Measurements from ENCODE around the gene NCOR1.

NCOR1 gene

DNA sequence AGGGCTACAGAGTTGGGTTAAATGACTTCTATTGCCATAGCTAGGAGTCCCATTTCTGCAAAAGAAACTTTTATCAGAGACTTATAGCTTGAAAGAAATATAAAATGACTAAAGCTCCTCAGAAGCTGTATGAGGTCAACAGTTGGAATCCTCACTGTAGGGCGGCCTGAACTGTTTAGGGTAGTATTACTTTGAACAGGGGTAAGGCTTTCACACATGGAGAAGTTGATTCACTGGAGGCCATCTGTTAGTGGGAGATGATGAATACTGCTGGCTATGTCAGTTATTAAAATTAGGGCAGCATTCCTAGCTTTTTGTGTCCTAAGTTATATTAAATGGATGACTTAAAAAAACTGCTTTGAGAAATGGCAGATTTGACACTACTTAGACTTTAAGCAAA is 209.7 kb downstream of the NCOR1 start:
- TF ChIP-seq TCF12 (IDR thresholded peaks at IDR 0.05; ENCODE audit: low read depth): no peak
- no peak for TF ChIP-seq EP300 (IDR thresholded peaks at IDR 0.05; ENCODE audit: borderline replicate concordance)
- no peak for TF ChIP-seq TEAD4 (IDR thresholded peaks at IDR 0.05)
- TF ChIP-seq EGR1 (IDR thresholded peaks at IDR 0.05): no peak
- no peak for TF ChIP-seq CREB1 (IDR thresholded peaks at IDR 0.05; ENCODE audit: low read depth)
- TF ChIP-seq, protein P1, sequence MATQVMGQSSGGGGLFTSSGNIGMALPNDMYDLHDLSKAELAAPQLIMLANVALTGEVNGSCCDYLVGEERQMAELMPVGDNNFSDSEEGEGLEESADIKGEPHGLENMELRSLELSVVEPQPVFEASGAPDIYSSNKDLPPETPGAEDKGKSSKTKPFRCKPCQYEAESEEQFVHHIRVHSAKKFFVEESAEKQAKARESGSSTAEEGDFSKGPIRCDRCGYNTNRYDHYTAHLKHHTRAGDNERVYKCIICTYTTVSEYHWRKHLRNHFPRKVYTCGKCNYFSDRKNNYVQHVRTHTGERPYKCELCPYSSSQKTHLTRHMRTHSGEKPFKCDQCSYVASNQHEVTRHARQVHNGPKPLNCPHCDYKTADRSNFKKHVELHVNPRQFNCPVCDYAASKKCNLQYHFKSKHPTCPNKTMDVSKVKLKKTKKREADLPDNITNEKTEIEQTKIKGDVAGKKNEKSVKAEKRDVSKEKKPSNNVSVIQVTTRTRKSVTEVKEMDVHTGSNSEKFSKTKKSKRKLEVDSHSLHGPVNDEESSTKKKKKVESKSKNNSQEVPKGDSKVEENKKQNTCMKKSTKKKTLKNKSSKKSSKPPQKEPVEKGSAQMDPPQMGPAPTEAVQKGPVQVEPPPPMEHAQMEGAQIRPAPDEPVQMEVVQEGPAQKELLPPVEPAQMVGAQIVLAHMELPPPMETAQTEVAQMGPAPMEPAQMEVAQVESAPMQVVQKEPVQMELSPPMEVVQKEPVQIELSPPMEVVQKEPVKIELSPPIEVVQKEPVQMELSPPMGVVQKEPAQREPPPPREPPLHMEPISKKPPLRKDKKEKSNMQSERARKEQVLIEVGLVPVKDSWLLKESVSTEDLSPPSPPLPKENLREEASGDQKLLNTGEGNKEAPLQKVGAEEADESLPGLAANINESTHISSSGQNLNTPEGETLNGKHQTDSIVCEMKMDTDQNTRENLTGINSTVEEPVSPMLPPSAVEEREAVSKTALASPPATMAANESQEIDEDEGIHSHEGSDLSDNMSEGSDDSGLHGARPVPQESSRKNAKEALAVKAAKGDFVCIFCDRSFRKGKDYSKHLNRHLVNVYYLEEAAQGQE (IDR thresholded peaks at IDR 0.05; ENCODE audit: low read depth): no peak
- TF ChIP-seq FOXM1 (IDR thresholded peaks at IDR 0.05; ENCODE audit: borderline replicate concordance, low read depth): no peak
- no peak for TF ChIP-seq CEBPB (IDR thresholded peaks at IDR 0.05)
- no peak for TF ChIP-seq YY1 (IDR thresholded peaks at IDR 0.05; ENCODE audit: low read depth)
- no peak for TF ChIP-seq TAF1 (IDR thresholded peaks at IDR 0.05; ENCODE audit: low read depth)
- TF ChIP-seq ZBTB7A (IDR thresholded peaks at IDR 0.05; ENCODE audit: low read depth): no peak

DNA sequence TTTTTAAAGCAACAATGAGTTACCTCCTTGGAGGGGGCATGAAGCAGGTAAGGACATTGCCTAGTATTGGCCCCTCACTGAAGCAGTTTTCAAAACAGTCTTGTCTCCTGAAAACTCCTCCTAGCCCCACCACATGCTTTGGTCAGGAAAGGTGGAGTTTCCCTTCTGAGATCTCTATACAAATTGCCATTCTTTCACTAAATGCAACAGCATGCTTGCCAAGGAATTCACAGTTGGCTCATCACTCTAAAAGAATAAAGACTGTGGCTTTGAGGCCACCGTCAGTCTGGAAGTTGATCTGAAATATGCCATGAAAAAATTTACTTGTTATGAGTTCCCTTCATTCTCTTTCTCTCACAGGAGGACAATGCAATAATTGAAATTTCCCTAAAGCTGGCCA is 211.5 kb downstream of the NCOR1 start:
- TF ChIP-seq ZBTB7A (IDR thresholded peaks at IDR 0.05; ENCODE audit: low read depth): no peak
- no peak for TF ChIP-seq EP300 (IDR thresholded peaks at IDR 0.05; ENCODE audit: borderline replicate concordance)
- no peak for TF ChIP-seq EGR1 (IDR thresholded peaks at IDR 0.05)
- TF ChIP-seq, protein P2, sequence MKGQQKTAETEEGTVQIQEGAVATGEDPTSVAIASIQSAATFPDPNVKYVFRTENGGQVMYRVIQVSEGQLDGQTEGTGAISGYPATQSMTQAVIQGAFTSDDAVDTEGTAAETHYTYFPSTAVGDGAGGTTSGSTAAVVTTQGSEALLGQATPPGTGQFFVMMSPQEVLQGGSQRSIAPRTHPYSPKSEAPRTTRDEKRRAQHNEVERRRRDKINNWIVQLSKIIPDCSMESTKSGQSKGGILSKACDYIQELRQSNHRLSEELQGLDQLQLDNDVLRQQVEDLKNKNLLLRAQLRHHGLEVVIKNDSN (IDR thresholded peaks at IDR 0.05): no peak
- no peak for TF ChIP-seq TCF12 (IDR thresholded peaks at IDR 0.05; ENCODE audit: low read depth)
- TF ChIP-seq YY1 (IDR thresholded peaks at IDR 0.05; ENCODE audit: low read depth): no peak
- no peak for TF ChIP-seq RAD21 (IDR thresholded peaks at IDR 0.05; ENCODE audit: low read depth)
- TF ChIP-seq, protein P1 (IDR thresholded peaks at IDR 0.05; ENCODE audit: low read depth): no peak
- no peak for TF ChIP-seq FOXM1 (IDR thresholded peaks at IDR 0.05; ENCODE audit: borderline replicate concordance, low read depth)
- TF ChIP-seq TEAD4 (IDR thresholded peaks at IDR 0.05): no peak
- TF ChIP-seq NFIC (IDR thresholded peaks at IDR 0.05): no peak
- TF ChIP-seq, protein P3, sequence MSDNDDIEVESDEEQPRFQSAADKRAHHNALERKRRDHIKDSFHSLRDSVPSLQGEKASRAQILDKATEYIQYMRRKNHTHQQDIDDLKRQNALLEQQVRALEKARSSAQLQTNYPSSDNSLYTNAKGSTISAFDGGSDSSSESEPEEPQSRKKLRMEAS (IDR thresholded peaks at IDR 0.05): no peak

DNA sequence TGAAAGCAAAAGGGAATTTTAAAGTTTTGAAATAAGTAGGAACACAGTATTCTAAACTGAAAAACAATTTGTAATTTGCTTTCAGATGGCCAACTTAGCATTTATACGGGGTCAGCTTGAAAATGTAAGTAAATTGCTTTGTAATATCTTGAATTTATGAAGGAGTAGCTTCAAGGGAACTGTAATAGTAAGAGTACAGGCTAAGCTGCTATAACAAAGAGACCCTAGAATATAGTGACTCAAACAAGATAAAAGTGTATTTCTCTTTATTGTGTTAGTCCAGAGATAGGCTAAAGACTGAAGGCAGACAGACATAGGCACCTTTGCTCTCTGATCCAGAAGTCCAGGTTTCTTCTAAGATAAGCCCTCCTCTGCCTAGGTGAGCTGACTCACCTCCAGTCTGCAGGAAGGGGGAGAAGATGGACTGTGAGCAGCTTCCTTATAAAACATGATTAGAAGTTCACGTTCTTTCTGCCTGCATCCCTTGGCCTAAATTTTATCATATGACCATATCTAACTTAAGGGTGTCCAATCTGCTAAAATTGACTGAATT is 212.6 kb downstream of the NCOR1 start:
- no peak for TF ChIP-seq FOXM1 (IDR thresholded peaks at IDR 0.05; ENCODE audit: borderline replicate concordance, low read depth)
- TF ChIP-seq, protein P1 (IDR thresholded peaks at IDR 0.05; ENCODE audit: low read depth): no peak
- TF ChIP-seq CEBPB (IDR thresholded peaks at IDR 0.05): no peak
- TF ChIP-seq, protein P3 (IDR thresholded peaks at IDR 0.05): no peak
- TF ChIP-seq ZBTB7A (IDR thresholded peaks at IDR 0.05; ENCODE audit: low read depth): no peak
- no peak for TF ChIP-seq TEAD4 (IDR thresholded peaks at IDR 0.05)
- no peak for TF ChIP-seq EP300 (IDR thresholded peaks at IDR 0.05; ENCODE audit: borderline replicate concordance)
- no peak for TF ChIP-seq RAD21 (IDR thresholded peaks at IDR 0.05; ENCODE audit: low read depth)
- TF ChIP-seq, protein P2 (IDR thresholded peaks at IDR 0.05): no peak
- no peak for TF ChIP-seq NFIC (IDR thresholded peaks at IDR 0.05)
- no peak for TF ChIP-seq TAF1 (IDR thresholded peaks at IDR 0.05; ENCODE audit: low read depth)
- no peak for TF ChIP-seq CREB1 (IDR thresholded peaks at IDR 0.05; ENCODE audit: low read depth)
- no peak for TF ChIP-seq EGR1 (IDR thresholded peaks at IDR 0.05)
- no peak for TF ChIP-seq TCF12 (IDR thresholded peaks at IDR 0.05; ENCODE audit: low read depth)
- TF ChIP-seq YY1 (IDR thresholded peaks at IDR 0.05; ENCODE audit: low read depth): no peak

DNA sequence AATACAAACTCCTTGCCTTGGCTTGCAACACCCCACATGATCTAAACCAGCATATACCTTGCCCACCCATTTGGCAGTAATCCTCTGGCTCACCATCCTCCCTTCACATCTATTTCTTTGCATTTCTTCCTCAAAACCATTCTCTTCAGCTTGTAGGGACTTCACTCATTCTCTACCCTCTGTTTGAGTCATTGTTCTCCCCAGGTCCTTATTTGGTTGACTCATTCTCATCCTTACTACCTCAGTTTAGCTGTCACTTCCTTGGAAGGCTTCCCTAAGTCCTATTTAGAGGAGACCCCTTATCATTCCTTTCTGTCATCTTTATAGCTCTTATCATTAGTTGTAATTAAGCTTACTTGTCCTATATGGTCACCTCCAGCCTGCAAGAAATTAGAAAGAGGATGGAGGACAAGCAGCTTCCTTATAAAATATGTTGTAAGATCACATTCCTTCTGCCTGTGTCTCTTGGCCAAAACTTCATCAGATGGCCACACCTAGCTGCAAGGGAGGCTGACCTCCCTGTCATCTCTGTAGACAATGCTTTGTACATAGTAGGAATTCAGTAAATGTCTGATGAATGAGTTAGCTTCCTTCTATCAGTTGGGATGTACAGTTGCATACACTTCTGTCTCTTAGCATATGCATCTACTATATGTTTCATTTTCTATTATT is 214.0 kb downstream of the NCOR1 start:
- no peak for TF ChIP-seq CEBPB (IDR thresholded peaks at IDR 0.05)

Data from Ishikawa (cell line).